Common myeloid progenitor, CD34-positive (primary cell): Measurements from ENCODE around the gene TRAF7.

Source experiments
- CTCF ChIA-PET: fragments of 350-600 bp; sonication (Branson Sonifier 250); formaldehyde crosslinking; loops from one replicate; lab custom pipeline; 2021; ENCODE audit warnings: antibody characterized with exemption; lab: Charles Lee
- POLR2A ChIA-PET: fragments of 350-600 bp; sonication (Branson Sonifier 250); formaldehyde crosslinking; loops from one replicate; lab custom pipeline; 2021; ENCODE audit warnings: antibody characterized with exemption; lab: Charles Lee
- DNase-seq, 3 donors: peaks; one replicate each; pipeline versions ENCODE4 v3.0.0 to v3.0.0-alpha.2; 2013
- H3K27ac ChIP-seq, 2 experiments: 1 replicate in 1 of 2; 2 replicates in 1 of 2; pipeline ENCODE4 v1.7.0; 2013; ENCODE audit warnings: inconsistent platforms in 2 of 2, low read length in 2 of 2, mild to moderate bottlenecking in 2 of 2, low read depth in 1 of 2, moderate library complexity in 1 of 2; ENCODE audit not compliant: severe bottlenecking in 2 of 2, insufficient read depth in 1 of 2, poor library complexity in 1 of 2
- H3K27me3 ChIP-seq, 5 experiments: replicated peaks in 2 of 5; 1 replicate in 3 of 5; 2 replicates in 2 of 5; pipeline versions ENCODE4 v1.6.1 to v1.7.0; 2013; ENCODE audit warnings: low read length in 4 of 5, mild to moderate bottlenecking in 2 of 5, moderate library complexity in 2 of 5, inconsistent platforms in 1 of 5; ENCODE audit not compliant: insufficient read depth in 5 of 5, control insufficient read depth in 4 of 5
- H3K36me3 ChIP-seq, 4 experiments: 1 replicate in 2 of 4; 2 replicates in 2 of 4; pipeline versions ENCODE4 v1.6.1 to v1.7.0; 2013; ENCODE audit warnings: low read length in 3 of 4, control low read depth in 1 of 4, mild to moderate bottlenecking in 1 of 4; ENCODE audit not compliant: control insufficient read depth in 4 of 4, insufficient read depth in 4 of 4
- H3K4me1 ChIP-seq, 4 experiments: 1 replicate in 3 of 4; 2 replicates in 1 of 4; pipeline versions ENCODE4 v1.6.1 to v1.7.1; 2013; ENCODE audit warnings: low read length in 3 of 4, mild to moderate bottlenecking in 3 of 4, control low read depth in 1 of 4, inconsistent platforms in 1 of 4, moderate library complexity in 1 of 4; ENCODE audit not compliant: control insufficient read depth in 4 of 4, insufficient read depth in 4 of 4; ENCODE audit errors: control extremely low read depth in 1 of 4
- H3K4me3 ChIP-seq, 7 experiments: 1 replicate in 4 of 7; 2 replicates in 3 of 7; pipeline versions ENCODE4 v1.5.1 to v1.7.0; 2013; ENCODE audit warnings: mild to moderate bottlenecking in 7 of 7, low read length in 6 of 7, moderate library complexity in 6 of 7, inconsistent platforms in 2 of 7, low read depth in 2 of 7, control low read depth in 1 of 7; ENCODE audit not compliant: insufficient read depth in 4 of 7, control insufficient read depth in 1 of 7; ENCODE audit errors: extremely low read depth in 1 of 7
- H3K9me3 ChIP-seq, 5 experiments: 1 replicate in 4 of 5; 2 replicates in 1 of 5; pipeline versions ENCODE4 v1.6.1 to v1.7.1; 2013; ENCODE audit warnings: low read length in 4 of 5, mild to moderate bottlenecking in 2 of 5, inconsistent platforms in 1 of 5, low read depth in 1 of 5, moderate library complexity in 1 of 5; ENCODE audit not compliant: control insufficient read depth in 4 of 5, insufficient read depth in 2 of 5; ENCODE audit errors: control extremely low read depth in 1 of 5
- WGBS: methylation state at CpG from one replicate; pipeline ENCODE4 v1.1.5; 2013; ENCODE audit not compliant: insufficient coverage; 5-methylcytosine and 5-hydroxymethylcytosine counted together

The TRAF7 gene

DNA sequence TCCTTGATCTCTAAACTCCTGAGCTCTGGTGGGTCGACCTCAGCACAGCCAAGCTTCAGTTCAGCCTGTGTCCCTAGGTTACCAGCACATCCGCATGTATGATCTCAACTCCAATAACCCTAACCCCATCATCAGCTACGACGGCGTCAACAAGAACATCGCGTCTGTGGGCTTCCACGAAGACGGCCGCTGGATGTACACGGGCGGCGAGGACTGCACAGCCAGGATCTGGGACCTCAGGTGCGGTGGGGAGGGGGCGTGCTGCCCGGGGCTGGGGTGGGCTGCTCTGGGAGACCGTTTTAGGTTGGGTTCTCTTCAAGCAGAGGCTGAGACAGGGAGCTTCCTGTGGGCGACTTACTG lies 50.8 kb downstream of the TRAF7 start:
- H3K36me3 ChIP-seq: peaks cover 6 to 42% (median 32%) of the 10 kb centered on the region in 4 experiments
- peak overlapping the region in 5 of 7 experiments; percentile 84 to 99 (median 89) for H3K4me3 ChIP-seq
- ChIA-PET CTCF (interaction anchor here (0.7 to 1.7 kb wide), 2 partner anchors 19 to 51 kb away, joined by 3 to 4 read pairs; partner anchors contain the start of gene TRAF7), POLR2A (interaction anchor here (1.8 kb wide), 1 partner anchor 8 kb away, joined by 5 read pairs; the partner anchor contains the start of gene PGP)
- no peaks in the 10 kb centered on the region for H3K27me3 ChIP-seq
- WGBS: 93% methylated on average over 16 of the region's 18 CpGs
- no peaks in the 10 kb centered on the region for H3K9me3 ChIP-seq
- DNase-seq: no peak
- H3K4me1 ChIP-seq: peaks cover 0 to 21% (median 14%) of the 10 kb centered on the region in 4 experiments
- peak overlapping the region in 1 of 2 experiments; percentile 91 for H3K27ac ChIP-seq

DNA sequence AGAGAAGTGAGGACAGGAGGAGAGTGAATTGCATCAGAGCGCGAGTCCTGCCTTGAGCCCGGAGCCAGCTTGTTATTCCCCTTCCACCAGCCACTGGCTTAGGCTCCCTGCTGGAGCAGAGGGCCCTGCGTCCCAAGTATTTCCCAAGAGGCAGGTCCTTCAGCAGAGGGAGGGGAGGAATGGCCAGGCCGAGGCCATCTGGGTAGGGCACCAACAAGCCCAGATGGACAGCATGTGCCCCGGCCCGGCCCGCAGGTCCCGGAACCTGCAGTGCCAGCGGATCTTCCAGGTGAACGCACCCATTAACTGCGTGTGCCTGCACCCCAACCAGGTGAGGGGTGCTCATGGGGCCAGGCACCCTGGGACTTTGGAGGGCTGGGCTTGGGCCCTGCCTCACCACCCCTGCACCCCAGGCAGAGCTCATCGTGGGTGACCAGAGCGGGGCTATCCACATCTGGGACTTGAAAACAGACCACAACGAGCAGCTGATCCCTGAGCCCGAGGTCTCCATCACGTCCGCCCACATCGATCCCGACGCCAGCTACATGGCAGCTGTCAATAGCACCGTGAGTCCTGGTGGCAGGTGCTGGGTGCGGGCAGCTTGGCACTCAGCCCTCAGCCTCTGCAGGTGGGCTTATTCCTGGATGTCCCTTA lies 51.3 kb downstream of the TRAF7 start:
- ChIA-PET POLR2A (no interaction called here), CTCF (interaction anchor here (0.7 to 1.7 kb wide), 3 partner anchors 9 to 51 kb away, joined by 3 to 4 read pairs (median 3); partner anchors contain the start of gene TRAF7)
- Histone ChIP-seq H3K27ac (peak overlapping the region in 1 of 2 experiments; percentile 91), H3K4me3 (no peak overlapping the region), H3K9me3 (no peaks in the 10 kb centered on the region), H3K36me3 (peaks cover 6 to 46% (median 34%) of the 10 kb centered on the region in 4 experiments), H3K27me3 (no peaks in the 10 kb centered on the region), H3K4me1 (peaks cover 0 to 22% (median 14%) of the 10 kb centered on the region in 4 experiments)
- DNase-seq: no peak
- 97% methylated on average over 21 of the region's 23 CpGs for WGBS

DNA sequence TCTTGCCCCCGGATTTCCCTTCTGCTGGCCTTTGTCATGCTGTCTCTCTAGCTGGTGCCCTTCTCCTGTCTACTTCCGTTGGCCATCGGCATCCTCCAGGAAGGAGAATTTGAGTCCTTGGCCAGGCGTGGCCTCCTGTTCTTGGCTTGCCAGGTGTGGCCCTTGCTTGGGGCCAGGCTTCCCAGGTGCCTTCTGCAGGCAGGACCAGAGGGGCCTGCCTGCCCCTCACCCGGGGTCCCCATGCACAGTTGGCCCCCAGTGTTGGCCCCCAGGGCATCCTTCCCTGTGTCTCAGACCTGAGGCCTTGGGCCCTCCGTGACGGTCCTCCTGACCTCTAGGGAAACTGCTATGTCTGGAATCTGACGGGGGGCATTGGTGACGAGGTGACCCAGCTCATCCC lies 52.3 kb downstream of the TRAF7 start:
- peaks cover 6 to 55% (median 36%) of the 10 kb centered on the region in 4 experiments for H3K36me3 ChIP-seq
- POLR2A ChIA-PET: no interaction called here

DNA sequence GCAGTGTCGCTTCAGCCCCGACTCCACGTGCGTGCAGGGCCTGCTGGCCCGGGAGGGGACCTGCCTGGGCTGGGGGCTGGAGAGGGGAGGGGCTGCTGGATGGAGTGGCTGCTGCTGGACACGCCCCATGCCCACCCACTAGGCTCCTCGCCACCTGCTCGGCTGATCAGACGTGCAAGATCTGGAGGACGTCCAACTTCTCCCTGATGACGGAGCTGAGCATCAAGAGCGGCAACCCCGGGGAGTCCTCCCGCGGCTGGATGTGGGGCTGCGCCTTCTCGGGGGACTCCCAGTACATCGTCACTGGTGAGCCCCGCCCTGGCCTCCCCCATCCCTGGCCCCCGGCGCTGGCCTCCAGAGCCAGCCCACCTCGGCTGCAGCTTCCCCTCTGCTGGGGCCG lies 52.7 kb downstream of the TRAF7 start:
- Histone ChIP-seq H3K4me3 (no peak overlapping the region), H3K36me3 (peaks cover 6 to 59% (median 36%) of the 10 kb centered on the region in 4 experiments), H3K9me3 (no peaks in the 10 kb centered on the region), H3K4me1 (peaks cover 2 to 36% (median 23%) of the 10 kb centered on the region in 4 experiments), H3K27me3 (peaks cover 0 to 3% (median 0%) of the 10 kb centered on the region in 5 experiments), H3K27ac (no peak overlapping the region)
- no peak for DNase-seq
- 96% methylated on average over 20 of the region's 23 CpGs for WGBS
- CTCF ChIA-PET: no interaction called here
- POLR2A ChIA-PET: no interaction called here

More for the DNA sequence above, 52.3 kb downstream of the TRAF7 start:
- H3K27me3 ChIP-seq: no peaks in the 10 kb centered on the region
- no peak for DNase-seq
- H3K4me3 ChIP-seq: no peak overlapping the region
- no peaks in the 10 kb centered on the region for H3K9me3 ChIP-seq
- CTCF ChIA-PET: no interaction called here
- WGBS: 100% methylated on average over 4 of the region's 9 CpGs
- H3K27ac ChIP-seq: no peak overlapping the region
- peaks cover 0 to 31% (median 18%) of the 10 kb centered on the region in 4 experiments for H3K4me1 ChIP-seq

DNA sequence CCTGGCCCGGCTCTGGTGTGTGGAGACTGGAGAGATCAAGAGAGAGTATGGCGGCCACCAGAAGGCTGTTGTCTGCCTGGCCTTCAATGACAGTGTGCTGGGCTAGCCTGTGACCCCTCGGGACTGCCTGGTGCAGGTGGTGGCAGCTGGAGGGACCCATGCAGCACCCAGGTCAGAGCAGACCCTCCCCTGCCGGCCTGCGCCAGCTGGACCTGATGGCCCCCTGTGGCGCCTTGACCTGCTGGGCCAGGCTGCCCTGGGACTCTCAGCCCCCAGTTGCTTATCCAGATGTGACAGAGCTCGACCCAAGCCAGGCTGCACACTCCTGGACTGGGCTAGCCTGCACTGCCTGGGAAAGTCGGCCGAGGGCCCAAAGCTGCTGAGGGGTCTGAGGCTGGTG lies 53.2 kb downstream of the TRAF7 start:
- peaks cover 6 to 59% (median 36%) of the 10 kb centered on the region in 4 experiments for H3K36me3 ChIP-seq
- ChIA-PET POLR2A (no interaction called here), CTCF (no interaction called here)

DNA sequence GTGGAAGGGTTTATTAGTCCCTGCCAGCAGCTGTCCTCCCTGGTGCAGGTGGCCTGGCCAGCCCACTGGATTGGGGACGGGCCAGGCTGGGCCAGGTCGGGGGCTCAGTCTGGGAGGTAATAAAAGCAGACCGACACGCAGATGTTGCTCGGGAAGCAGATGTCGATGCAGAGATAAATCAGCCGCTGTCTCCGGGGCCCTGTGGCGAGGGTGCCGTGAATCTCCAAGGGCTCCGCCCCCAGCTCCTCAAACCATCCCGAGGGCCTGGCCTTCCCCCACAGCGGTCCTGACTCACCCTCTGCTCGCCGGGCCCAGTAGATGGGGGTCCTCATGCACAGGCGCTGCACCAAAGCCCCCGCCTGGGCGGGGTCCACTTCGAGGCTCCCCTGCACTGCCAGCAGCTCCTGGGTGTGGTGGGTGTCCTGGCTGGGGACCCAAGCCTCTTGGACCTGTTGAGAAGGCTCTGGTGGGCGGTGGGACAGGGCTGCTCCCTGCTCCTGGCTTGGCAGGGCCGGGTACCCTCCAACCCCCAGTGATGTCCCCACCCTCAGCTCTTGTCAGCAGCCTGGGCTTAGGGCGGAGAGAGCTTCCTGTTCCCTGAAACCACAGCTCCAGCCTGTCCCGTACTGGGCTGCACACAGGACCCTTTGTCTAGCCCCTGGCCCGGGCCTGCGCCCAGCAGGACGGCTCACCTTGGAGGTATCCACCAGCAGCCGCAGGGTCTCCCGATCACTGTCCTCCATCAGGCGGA lies 53.9 kb downstream of the TRAF7 start:
- Histone ChIP-seq H3K27ac (no peak overlapping the region), H3K27me3 (peaks cover 0 to 7% (median 0%) of the 10 kb centered on the region in 5 experiments), H3K4me1 (peaks cover 5 to 43% (median 34%) of the 10 kb centered on the region in 4 experiments), H3K4me3 (no peak overlapping the region), H3K9me3 (no peaks in the 10 kb centered on the region), H3K36me3 (peaks cover 6 to 59% (median 36%) of the 10 kb centered on the region in 4 experiments)
- ChIA-PET POLR2A (no interaction called here), CTCF (interaction anchor here (1.2 kb wide), 1 partner anchor 41 kb away, joined by 3 read pairs; the partner anchor contains the start of gene ECI1)
- WGBS: 92% methylated on average over 28 of the region's 29 CpGs
- no peak for DNase-seq

More for the DNA sequence above, 53.2 kb downstream of the TRAF7 start:
- Histone ChIP-seq H3K27ac (no peak overlapping the region), H3K4me3 (no peak overlapping the region), H3K27me3 (peaks cover 0 to 7% (median 0%) of the 10 kb centered on the region in 5 experiments), H3K9me3 (no peaks in the 10 kb centered on the region), H3K4me1 (peaks cover 5 to 40% (median 27%) of the 10 kb centered on the region in 4 experiments)
- DNase-seq: no peak
- WGBS: 97% methylated on average over 8 of the region's 9 CpGs
